Measurements from ENCODE around the gene DGAT2.
"Not testable (repeated sequence)": the region's sequence is repeated elsewhere in the genome, so short reads cannot be mapped to it uniquely, and the experiment has no call there.

DGAT2 gene

GRCh38 chr11:75768112-75768908 is at the start of gene DGAT2:
TSS of gene DGAT2 (plus strand) at chr11:75768778. CDS start at chr11:75768992, 214 bp downstream.
- DNase-seq (ENCODE audit: low read depth in 2 of 2, low spot score in 1 of 2), result peak; percentile 35 to 47

GRCh38 chr11:75719340-75720239 is 49.0 kb upstream of the DGAT2 start:
- no peak for DNase-seq (ENCODE audit: low read depth in 2 of 2, low spot score in 1 of 2)

- DNase-seq (ENCODE audit: low read depth in 2 of 2, low spot score in 1 of 2), result no peak
Measured at GRCh38 chr11:75720639-75721038, 47.9 kb upstream of the DGAT2 start.

- no peak for DNase-seq (ENCODE audit: low read depth in 2 of 2, low spot score in 1 of 2)
Measured at GRCh38 chr11:75721852-75722668, 46.5 kb upstream of the DGAT2 start.

GRCh38 chr11:75722669-75723042 is 45.9 kb upstream of the DGAT2 start:
- DNase-seq (ENCODE audit: low read depth in 2 of 2, low spot score in 1 of 2), result no peak

- no peak for DNase-seq (ENCODE audit: low read depth in 2 of 2, low spot score in 1 of 2)
Measured at GRCh38 chr11:75725547-75726320, 42.8 kb upstream of the DGAT2 start.

- DNase-seq (ENCODE audit: low read depth in 2 of 2, low spot score in 1 of 2), result no peak
Measured at GRCh38 chr11:75728992-75729391, 39.6 kb upstream of the DGAT2 start.

GRCh38 chr11:75731095-75731494 is 37.5 kb upstream of the DGAT2 start:
- no peak for DNase-seq (ENCODE audit: low read depth in 2 of 2, low spot score in 1 of 2)

GRCh38 chr11:75733071-75733430 is 35.5 kb upstream of the DGAT2 start:
- DNase-seq (ENCODE audit: low read depth in 2 of 2, low spot score in 1 of 2), result no peak

GRCh38 chr11:75733431-75734107 is 35.0 kb upstream of the DGAT2 start:
- no peak for DNase-seq (ENCODE audit: low read depth in 2 of 2, low spot score in 1 of 2)

- DNase-seq (ENCODE audit: low read depth in 2 of 2, low spot score in 1 of 2), result no peak
Measured at GRCh38 chr11:75734491-75735180, 33.9 kb upstream of the DGAT2 start.

GRCh38 chr11:75735181-75735845 is 33.3 kb upstream of the DGAT2 start:
- DNase-seq (ENCODE audit: low read depth in 2 of 2, low spot score in 1 of 2), result no peak

- no peak for DNase-seq (ENCODE audit: low read depth in 2 of 2, low spot score in 1 of 2)
Measured at GRCh38 chr11:75737314-75737713, 31.3 kb upstream of the DGAT2 start.

- DNase-seq (ENCODE audit: low read depth in 2 of 2, low spot score in 1 of 2), result no peak
Measured at GRCh38 chr11:75740681-75741080, 27.9 kb upstream of the DGAT2 start.

- DNase-seq (ENCODE audit: low read depth in 2 of 2, low spot score in 1 of 2), result not testable (repeated sequence)
Measured at GRCh38 chr11:75743159-75743558, 25.4 kb upstream of the DGAT2 start.

GRCh38 chr11:75743711-75744563 is 24.6 kb upstream of the DGAT2 start:
- DNase-seq (ENCODE audit: low read depth in 2 of 2, low spot score in 1 of 2), result no peak

- DNase-seq (ENCODE audit: low read depth in 2 of 2, low spot score in 1 of 2), result no peak
Measured at GRCh38 chr11:75745807-75746206, 22.8 kb upstream of the DGAT2 start.

GRCh38 chr11:75748729-75749273 is 19.8 kb upstream of the DGAT2 start:
- DNase-seq (ENCODE audit: low read depth in 2 of 2, low spot score in 1 of 2), result not testable (repeated sequence)
